Measurements from ENCODE around the gene RENBP. TPM values are rescaled to one million over a fixed set of nuclear protein-coding genes. Genes with fewer than 3 reads are reported as not detected.

RENBP gene
- total and polyA plus RNA-seq, 2 of the 13 experiments (the other 11 are each of a cell fraction or from before 2014, with no cell fraction given): 1.4 to 2.6 TPM

DNA sequence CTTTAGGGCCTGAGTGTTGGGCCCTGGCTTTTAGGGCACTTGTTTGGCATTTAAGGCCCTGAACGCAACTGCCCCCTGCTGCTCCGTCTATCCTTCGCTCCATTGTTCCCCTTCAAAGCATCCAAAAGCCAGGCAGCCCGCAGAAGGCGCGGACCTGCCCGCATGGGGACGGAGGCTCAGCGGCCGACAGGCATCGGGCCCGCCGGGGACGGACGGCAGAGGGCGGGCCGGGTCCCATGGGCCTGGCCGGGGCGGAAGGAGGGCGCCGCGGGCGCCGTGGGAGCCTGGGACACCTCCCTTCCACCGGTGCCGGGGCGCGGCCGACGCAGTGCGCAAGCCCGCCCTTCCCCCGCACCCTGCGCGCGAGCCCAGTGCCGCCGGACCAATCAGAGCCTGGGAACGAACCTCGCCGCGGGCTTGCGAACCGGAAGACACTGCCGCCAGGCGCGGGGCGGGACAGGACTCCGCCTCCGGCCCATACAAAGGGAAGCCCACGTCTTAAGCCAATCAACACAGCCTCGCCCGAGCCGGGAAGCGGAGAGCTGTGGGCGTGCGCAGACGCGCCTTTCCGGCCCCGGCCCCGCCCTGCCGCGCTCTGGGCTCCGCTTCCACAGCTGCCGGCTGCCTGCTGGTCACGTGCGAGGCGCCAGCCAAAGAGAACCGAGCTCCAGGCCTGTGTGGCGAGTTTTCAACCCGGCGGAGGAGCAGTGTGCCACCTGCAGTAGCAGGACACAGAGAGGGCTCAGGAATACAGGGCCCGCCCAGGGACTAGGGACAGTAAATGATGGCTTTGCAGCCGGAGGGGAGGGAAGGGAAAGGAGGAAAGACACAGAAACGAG, 16.3 kb downstream of the RENBP start (continued):
- TF ChIP-seq ZNF513 (CRISPR knock-in tag; conservative IDR thresholded peaks at IDR 0.05): no peak
- no peak for TF ChIP-seq ZNF337 (CRISPR knock-in tag; IDR thresholded peaks at IDR 0.05; ENCODE audit: borderline replicate concordance, low read depth)
- no peak for TF ChIP-seq EED (CRISPR knock-in tag; IDR thresholded peaks at IDR 0.05)
- TF ChIP-seq ZNF777 (CRISPR knock-in tag; IDR thresholded peaks at IDR 0.05): peak; percentile 53; the same call in 1 of the 2 replicates
- TF ChIP-seq MTA3 (CRISPR knock-in tag; IDR thresholded peaks at IDR 0.05): no peak
- no peak for TF ChIP-seq TRIM24 (CRISPR knock-in tag; IDR thresholded peaks at IDR 0.05)
- no peak for TF ChIP-seq THYN1 (CRISPR knock-in tag; IDR thresholded peaks at IDR 0.05; ENCODE audit: borderline replicate concordance, low read depth)
- no peak for TF ChIP-seq MEIS1 (CRISPR knock-in tag; IDR thresholded peaks at IDR 0.05; ENCODE audit: borderline replicate concordance)
- TF ChIP-seq, protein P1, sequence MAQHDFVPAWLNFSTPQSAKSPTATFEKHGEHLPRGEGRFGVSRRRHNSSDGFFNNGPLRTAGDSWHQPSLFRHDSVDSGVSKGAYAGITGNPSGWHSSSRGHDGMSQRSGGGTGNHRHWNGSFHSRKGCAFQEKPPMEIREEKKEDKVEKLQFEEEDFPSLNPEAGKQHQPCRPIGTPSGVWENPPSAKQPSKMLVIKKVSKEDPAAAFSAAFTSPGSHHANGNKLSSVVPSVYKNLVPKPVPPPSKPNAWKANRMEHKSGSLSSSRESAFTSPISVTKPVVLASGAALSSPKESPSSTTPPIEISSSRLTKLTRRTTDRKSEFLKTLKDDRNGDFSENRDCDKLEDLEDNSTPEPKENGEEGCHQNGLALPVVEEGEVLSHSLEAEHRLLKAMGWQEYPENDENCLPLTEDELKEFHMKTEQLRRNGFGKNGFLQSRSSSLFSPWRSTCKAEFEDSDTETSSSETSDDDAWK (CRISPR knock-in tag; IDR thresholded peaks at IDR 0.05): no peak
- TF ChIP-seq SOX6 (IDR thresholded peaks at IDR 0.05): no peak
- peak; percentile 60 for TF ChIP-seq SOX6 (CRISPR knock-in tag; IDR thresholded peaks at IDR 0.05)
- TF ChIP-seq KAT8 (CRISPR knock-in tag; IDR thresholded peaks at IDR 0.05): peak; percentile 37; the same call in 1 of the 2 replicates
- TF ChIP-seq, protein P2, sequence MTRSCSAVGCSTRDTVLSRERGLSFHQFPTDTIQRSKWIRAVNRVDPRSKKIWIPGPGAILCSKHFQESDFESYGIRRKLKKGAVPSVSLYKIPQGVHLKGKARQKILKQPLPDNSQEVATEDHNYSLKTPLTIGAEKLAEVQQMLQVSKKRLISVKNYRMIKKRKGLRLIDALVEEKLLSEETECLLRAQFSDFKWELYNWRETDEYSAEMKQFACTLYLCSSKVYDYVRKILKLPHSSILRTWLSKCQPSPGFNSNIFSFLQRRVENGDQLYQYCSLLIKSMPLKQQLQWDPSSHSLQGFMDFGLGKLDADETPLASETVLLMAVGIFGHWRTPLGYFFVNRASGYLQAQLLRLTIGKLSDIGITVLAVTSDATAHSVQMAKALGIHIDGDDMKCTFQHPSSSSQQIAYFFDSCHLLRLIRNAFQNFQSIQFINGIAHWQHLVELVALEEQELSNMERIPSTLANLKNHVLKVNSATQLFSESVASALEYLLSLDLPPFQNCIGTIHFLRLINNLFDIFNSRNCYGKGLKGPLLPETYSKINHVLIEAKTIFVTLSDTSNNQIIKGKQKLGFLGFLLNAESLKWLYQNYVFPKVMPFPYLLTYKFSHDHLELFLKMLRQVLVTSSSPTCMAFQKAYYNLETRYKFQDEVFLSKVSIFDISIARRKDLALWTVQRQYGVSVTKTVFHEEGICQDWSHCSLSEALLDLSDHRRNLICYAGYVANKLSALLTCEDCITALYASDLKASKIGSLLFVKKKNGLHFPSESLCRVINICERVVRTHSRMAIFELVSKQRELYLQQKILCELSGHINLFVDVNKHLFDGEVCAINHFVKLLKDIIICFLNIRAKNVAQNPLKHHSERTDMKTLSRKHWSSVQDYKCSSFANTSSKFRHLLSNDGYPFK (CRISPR knock-in tag; IDR thresholded peaks at IDR 0.05; ENCODE audit: borderline replicate concordance): no peak
- peak; percentile 75 for TF ChIP-seq USF2 (IDR thresholded peaks at IDR 0.05; ENCODE audit: low read depth, low read length)
- TF ChIP-seq USF2 (CRISPR knock-in tag; IDR thresholded peaks at IDR 0.05; ENCODE audit: borderline replicate concordance): peak; percentile 89; the same call in 1 of the 2 replicates
- TF ChIP-seq HNRNPL (IDR thresholded peaks at IDR 0.05; ENCODE audit: low read depth, low read length): no peak
- TF ChIP-seq, protein P3, sequence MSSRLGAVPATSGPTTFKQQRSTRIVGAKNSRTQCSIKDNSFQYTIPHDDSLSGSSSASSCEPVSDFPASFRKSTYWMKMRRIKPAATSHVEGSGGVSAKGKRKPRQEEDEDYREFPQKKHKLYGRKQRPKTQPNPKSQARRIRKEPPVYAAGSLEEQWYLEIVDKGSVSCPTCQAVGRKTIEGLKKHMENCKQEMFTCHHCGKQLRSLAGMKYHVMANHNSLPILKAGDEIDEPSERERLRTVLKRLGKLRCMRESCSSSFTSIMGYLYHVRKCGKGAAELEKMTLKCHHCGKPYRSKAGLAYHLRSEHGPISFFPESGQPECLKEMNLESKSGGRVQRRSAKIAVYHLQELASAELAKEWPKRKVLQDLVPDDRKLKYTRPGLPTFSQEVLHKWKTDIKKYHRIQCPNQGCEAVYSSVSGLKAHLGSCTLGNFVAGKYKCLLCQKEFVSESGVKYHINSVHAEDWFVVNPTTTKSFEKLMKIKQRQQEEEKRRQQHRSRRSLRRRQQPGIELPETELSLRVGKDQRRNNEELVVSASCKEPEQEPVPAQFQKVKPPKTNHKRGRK (CRISPR knock-in tag; IDR thresholded peaks at IDR 0.05): no peak
- TF ChIP-seq DR1 (CRISPR knock-in tag; IDR thresholded peaks at IDR 0.05): 0 out of 2 replicates have a peak, but pooled peaks have one; percentile 25
- TF ChIP-seq ATM (IDR thresholded peaks at IDR 0.05; ENCODE audit: borderline replicate concordance): no peak
- TF ChIP-seq ZSCAN22 (CRISPR knock-in tag; IDR thresholded peaks at IDR 0.05): no peak

Measured in HepG2 (cell line).